K562 (cell line): Measurements from ENCODE around the gene MTRF1L. TPM values are rescaled to one million over a fixed set of nuclear protein-coding genes. Genes with fewer than 3 reads are reported as not detected.

ENCODE experiments used
- CREB3L1 ChIP-seq: fragments of 450-650 bp; IDR thresholded peaks from 2 replicates; pipeline ENCODE4 v1.6.1; 2014; ENCODE audit warnings: low read depth, mild to moderate bottlenecking, moderate library complexity, borderline replicate concordance
- DNMT1 ChIP-seq: fragments of 450-650 bp; IDR thresholded peaks from 2 replicates; pipeline ENCODE4 v1.6.1; 2016; ENCODE audit warnings: antibody characterized with exemption, mild to moderate bottlenecking
- ELF1 ChIP-seq: fragments of 200-800 bp; sonication (Bioruptor generic); IDR thresholded peaks from 2 replicates; pipeline ENCODE4 v1.6.1; 2016; ENCODE audit warnings: missing genetic modification characterization, missing compliant biosample characterization
- ETS1 ChIP-seq: conservative IDR thresholded peaks from 2 replicates; pipeline ENCODE4 v1.6.1; 2011; ENCODE audit warnings: low read depth, mild to moderate bottlenecking, low read length; ENCODE audit not compliant: control insufficient read depth
- FUS ChIP-seq: fragments of 200-400 bp; formaldehyde crosslinking; optimal IDR thresholded peaks from 2 replicates; pipeline ENCODE3; 2017; ENCODE audit warnings: low read depth, low read length
- NFIC ChIP-seq: fragments of 450-650 bp; IDR thresholded peaks from 2 replicates; pipeline ENCODE4 v1.6.1; 2017; ENCODE audit warnings: mild to moderate bottlenecking, inconsistent platforms
- NFIX ChIP-seq: fragments of 250-450 bp; sonication (Bioruptor Pico); IDR thresholded peaks from 2 replicates; pipeline ENCODE4 v1.4.0; 2020; ENCODE audit warnings: low read depth, mild to moderate bottlenecking, moderate library complexity
- POLR3A ChIP-seq: IDR thresholded peaks from 2 replicates; pipeline ENCODE4 v1.6.1; 2011; ENCODE audit warnings: borderline replicate concordance, mild to moderate bottlenecking, moderate library complexity; ENCODE audit not compliant: insufficient read length, insufficient read depth; ENCODE audit errors: extremely low read depth
- SIRT6 ChIP-seq: IDR thresholded peaks from one replicate; pipeline ENCODE4 v1.6.1; 2012; ENCODE audit warnings: low read depth, mild to moderate bottlenecking, control low read depth, inconsistent platforms, low read length, moderate library complexity
- TBL1XR1 ChIP-seq, 2 experiments: IDR thresholded peaks; 2 replicates each; pipeline ENCODE4 v1.6.1; 2012; ENCODE audit warnings: improper control_type of control experiment in 2 of 2, low read length in 2 of 2, mild to moderate bottlenecking in 1 of 2
- TEAD1 ChIP-seq, 2 experiments: fragments of 450-650 bp in 1 of 2; sonication (generic) in 1 of 2; formaldehyde crosslinking; IDR thresholded peaks; 2 replicates each; pipeline versions ENCODE4 v1.4.0 to v1.8.0; 2020 to 2022; ENCODE audit warnings: mild to moderate bottlenecking in 2 of 2, missing genetic modification reagents in 1 of 2
- ZBTB17 ChIP-seq: fragments of 450-650 bp; formaldehyde crosslinking; IDR thresholded peaks from 2 replicates; pipeline ENCODE4 v1.4.0; 2020; ENCODE audit warnings: mild to moderate bottlenecking
- ZNF830 ChIP-seq: fragments of 250-450 bp; sonication (Bioruptor Pico); IDR thresholded peaks from 2 replicates; pipeline ENCODE4 v1.5.0; 2021; ENCODE audit warnings: mild to moderate bottlenecking
- polyA plus RNA-seq, 8 experiments: library from polyadenylated mRNA; depleted of rRNA in 4 of 8; stranded (reverse) in 5 of 8; unstranded in 3 of 8; fragments of >200 nt; fragmentation: Nextera tagmentation in 2 of 8; fragmentation: Illumina TruSeq in 1 of 8; extraction: Ambion mirVana in 2 of 8; extraction: Trizol in 1 of 8; gene quantifications; 2 replicates each; pipeline versions ENCODE4 v1.2.1 to v1.2.3, GENCODE V29; 2011 to 2014; ENCODE audit warnings: inconsistent platforms in 1 of 8, missing spikeins in 1 of 8
- total RNA-seq, 7 experiments: library from RNA; depleted of rRNA in 6 of 7; stranded (reverse); fragments of >200 nt in 6 of 7; fragmentation: Illumina TruSeq in 2 of 7; extraction: Trizol in 2 of 7; gene quantifications; 2 replicates each; pipeline versions ENCODE4 v1.2.1 to v1.2.3, GENCODE V29; 2011 to 2021; ENCODE audit warnings: low replicate concordance in 1 of 7
- TF ChIP-seq, protein P1 (sequence below): sonication (generic); formaldehyde crosslinking; IDR thresholded peaks from 2 replicates; pipeline ENCODE4 v1.8.0; 2023; ENCODE audit warnings: mild to moderate bottlenecking, missing genetic modification reagents
- TF ChIP-seq, protein P2 (sequence below): fragments of 450-650 bp; IDR thresholded peaks from 2 replicates; pipeline ENCODE4 v1.6.1; 2017; ENCODE audit warnings: antibody characterized with exemption, mild to moderate bottlenecking

MTRF1L gene
- total and polyA plus RNA-seq, 9 of the 15 experiments (the other 6 are each of a cell fraction or from before 2014, with no cell fraction given): 10.7 to 34.0 (median 30.2) TPM

DNA sequence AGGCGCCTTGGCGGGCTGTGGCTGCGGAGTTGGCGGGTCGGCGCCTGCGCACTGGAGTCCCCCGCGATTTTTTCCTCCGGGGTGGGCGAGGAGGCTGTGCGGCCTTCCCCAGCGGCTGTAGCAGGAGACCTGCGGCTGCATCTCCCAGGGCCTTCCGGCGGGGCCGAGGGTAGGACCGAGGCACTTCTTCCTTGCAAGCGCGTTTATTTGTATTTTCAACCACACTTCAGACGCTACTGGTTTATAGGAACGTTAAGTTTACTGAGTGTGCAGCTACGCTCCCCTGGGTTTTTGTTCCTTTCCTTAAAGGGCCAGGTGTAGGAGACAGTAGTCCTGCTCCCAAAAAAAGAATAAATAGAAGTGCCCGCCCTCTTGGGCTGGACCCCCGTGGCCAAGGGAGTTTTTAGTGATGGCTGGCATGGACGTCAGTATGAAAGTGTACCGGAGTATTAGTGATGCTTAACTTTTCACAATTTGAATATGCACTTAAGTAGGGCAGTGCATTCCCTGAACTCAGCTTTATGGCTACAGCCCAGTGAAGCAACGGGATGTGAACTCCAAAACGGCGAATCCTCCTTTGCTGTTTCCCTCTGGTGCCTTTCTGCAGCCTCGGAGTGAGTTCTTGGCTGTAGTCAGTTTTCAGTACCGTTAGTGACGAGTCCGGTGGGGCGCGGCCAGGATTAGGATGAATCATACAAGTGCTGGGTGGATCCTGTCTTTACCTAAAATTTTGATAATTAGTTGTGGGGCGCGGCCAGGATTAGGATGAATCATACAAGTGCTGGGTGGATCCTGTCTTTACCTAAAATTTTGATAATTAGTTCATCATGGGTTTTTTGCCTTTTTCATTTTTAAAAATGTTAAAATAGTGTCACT, 18.6 kb downstream of the MTRF1L start (continued):
- TF ChIP-seq ZBTB17 (CRISPR knock-in tag): 0 out of 2 replicates have a peak, but pooled peaks have one; percentile 18
- TF ChIP-seq FUS: no peak
- TF ChIP-seq ZNF830 (CRISPR knock-in tag): 0 out of 2 replicates have a peak, but pooled peaks have one; percentile 58
- TF ChIP-seq TBL1XR1 (IDR thresholded peaks at IDR 0.05; ENCODE audit: low read length in 2 of 2): 0 out of 4 replicates have a peak, but pooled peaks have one; percentile 24 to 35
- peak; percentile 34; the same call in 1 of the 2 replicates for TF ChIP-seq CREB3L1
- TF ChIP-seq TEAD1 (CRISPR knock-in tag; IDR thresholded peaks at IDR 0.05): no peak
- TF ChIP-seq ELF1: peak; percentile 3; the same call in 1 of the 2 replicates
- TF ChIP-seq ETS1: peak; percentile 35; the same call in 1 of the 2 replicates
- no peak for TF ChIP-seq SIRT6
- TF ChIP-seq, protein P1, sequence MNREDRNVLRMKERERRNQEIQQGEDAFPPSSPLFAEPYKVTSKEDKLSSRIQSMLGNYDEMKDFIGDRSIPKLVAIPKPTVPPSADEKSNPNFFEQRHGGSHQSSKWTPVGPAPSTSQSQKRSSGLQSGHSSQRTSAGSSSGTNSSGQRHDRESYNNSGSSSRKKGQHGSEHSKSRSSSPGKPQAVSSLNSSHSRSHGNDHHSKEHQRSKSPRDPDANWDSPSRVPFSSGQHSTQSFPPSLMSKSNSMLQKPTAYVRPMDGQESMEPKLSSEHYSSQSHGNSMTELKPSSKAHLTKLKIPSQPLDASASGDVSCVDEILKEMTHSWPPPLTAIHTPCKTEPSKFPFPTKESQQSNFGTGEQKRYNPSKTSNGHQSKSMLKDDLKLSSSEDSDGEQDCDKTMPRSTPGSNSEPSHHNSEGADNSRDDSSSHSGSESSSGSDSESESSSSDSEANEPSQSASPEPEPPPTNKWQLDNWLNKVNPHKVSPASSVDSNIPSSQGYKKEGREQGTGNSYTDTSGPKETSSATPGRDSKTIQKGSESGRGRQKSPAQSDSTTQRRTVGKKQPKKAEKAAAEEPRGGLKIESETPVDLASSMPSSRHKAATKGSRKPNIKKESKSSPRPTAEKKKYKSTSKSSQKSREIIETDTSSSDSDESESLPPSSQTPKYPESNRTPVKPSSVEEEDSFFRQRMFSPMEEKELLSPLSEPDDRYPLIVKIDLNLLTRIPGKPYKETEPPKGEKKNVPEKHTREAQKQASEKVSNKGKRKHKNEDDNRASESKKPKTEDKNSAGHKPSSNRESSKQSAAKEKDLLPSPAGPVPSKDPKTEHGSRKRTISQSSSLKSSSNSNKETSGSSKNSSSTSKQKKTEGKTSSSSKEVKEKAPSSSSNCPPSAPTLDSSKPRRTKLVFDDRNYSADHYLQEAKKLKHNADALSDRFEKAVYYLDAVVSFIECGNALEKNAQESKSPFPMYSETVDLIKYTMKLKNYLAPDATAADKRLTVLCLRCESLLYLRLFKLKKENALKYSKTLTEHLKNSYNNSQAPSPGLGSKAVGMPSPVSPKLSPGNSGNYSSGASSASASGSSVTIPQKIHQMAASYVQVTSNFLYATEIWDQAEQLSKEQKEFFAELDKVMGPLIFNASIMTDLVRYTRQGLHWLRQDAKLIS (CRISPR knock-in tag): 0 out of 2 replicates have a peak, but pooled peaks have one; percentile 72
- no peak for TF ChIP-seq NFIX (CRISPR knock-in tag)
- no peak for TF ChIP-seq POLR3A
- no peak for TF ChIP-seq DNMT1
- TF ChIP-seq NFIC: peak; percentile 20; the same call in 1 of the 2 replicates
- TF ChIP-seq, protein P2, sequence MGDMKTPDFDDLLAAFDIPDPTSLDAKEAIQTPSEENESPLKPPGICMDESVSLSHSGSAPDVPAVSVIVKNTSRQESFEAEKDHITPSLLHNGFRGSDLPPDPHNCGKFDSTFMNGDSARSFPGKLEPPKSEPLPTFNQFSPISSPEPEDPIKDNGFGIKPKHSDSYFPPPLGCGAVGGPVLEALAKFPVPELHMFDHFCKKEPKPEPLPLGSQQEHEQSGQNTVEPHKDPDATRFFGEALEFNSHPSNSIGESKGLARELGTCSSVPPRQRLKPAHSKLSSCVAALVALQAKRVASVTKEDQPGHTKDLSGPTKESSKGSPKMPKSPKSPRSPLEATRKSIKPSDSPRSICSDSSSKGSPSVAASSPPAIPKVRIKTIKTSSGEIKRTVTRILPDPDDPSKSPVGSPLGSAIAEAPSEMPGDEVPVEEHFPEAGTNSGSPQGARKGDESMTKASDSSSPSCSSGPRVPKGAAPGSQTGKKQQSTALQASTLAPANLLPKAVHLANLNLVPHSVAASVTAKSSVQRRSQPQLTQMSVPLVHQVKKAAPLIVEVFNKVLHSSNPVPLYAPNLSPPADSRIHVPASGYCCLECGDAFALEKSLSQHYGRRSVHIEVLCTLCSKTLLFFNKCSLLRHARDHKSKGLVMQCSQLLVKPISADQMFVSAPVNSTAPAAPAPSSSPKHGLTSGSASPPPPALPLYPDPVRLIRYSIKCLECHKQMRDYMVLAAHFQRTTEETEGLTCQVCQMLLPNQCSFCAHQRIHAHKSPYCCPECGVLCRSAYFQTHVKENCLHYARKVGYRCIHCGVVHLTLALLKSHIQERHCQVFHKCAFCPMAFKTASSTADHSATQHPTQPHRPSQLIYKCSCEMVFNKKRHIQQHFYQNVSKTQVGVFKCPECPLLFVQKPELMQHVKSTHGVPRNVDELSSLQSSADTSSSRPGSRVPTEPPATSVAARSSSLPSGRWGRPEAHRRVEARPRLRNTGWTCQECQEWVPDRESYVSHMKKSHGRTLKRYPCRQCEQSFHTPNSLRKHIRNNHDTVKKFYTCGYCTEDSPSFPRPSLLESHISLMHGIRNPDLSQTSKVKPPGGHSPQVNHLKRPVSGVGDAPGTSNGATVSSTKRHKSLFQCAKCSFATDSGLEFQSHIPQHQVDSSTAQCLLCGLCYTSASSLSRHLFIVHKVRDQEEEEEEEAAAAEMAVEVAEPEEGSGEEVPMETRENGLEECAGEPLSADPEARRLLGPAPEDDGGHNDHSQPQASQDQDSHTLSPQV: peak; percentile 54; the same call in 1 of the 2 replicates
